GM19328 (cell line): ENCODE data around the gene RBBP8NL.
A peak's percentile ranks its signal among the peaks of the same experiment; 100 is the strongest.

Experiments
- ATAC-seq: cut with Tn5 transposase; IDR thresholded peaks from one replicate; pipeline ENCODE4 v1.9.1; 2021; ENCODE audit warnings: mild to moderate bottlenecking, moderate library complexity; ENCODE audit not compliant: unreplicated experiment

Gene RBBP8NL

GRCh38 chr20:62408640-62409039 is 18.7 kb downstream of the RBBP8NL start:
- ATAC-seq: no peak

- ATAC-seq: no peak
Measured at GRCh38 chr20:62408055-62408454, 19.3 kb downstream of the RBBP8NL start.

GRCh38 chr20:62407221-62407992 is 19.9 kb downstream of the RBBP8NL start, which contains the start of gene CABLES2:
Gene CABLES2, minus strand, starts transcription at chr20:62407285. Its CDS starts 9 bp downstream, at chr20:62407276.
- peak; percentile 87 for ATAC-seq

- no peak for ATAC-seq
Measured at GRCh38 chr20:62406635-62407176, 20.6 kb downstream of the RBBP8NL start.

GRCh38 chr20:62405981-62406513 is 21.3 kb downstream of the RBBP8NL start:
- no peak for ATAC-seq

GRCh38 chr20:62405108-62405980 is 22.0 kb downstream of the RBBP8NL start:
- no peak for ATAC-seq

GRCh38 chr20:62404761-62405107 is 22.6 kb downstream of the RBBP8NL start:
- no peak for ATAC-seq

- ATAC-seq: no peak
Measured at GRCh38 chr20:62404112-62404665, 23.1 kb downstream of the RBBP8NL start.

GRCh38 chr20:62403331-62403730 is 24.0 kb downstream of the RBBP8NL start:
- no peak for ATAC-seq

- no peak for ATAC-seq
Measured at GRCh38 chr20:62402456-62403150, 24.7 kb downstream of the RBBP8NL start.

GRCh38 chr20:62401331-62401779 is 26.0 kb downstream of the RBBP8NL start:
- no peak for ATAC-seq

- no peak for ATAC-seq
Measured at GRCh38 chr20:62400541-62400940, 26.8 kb downstream of the RBBP8NL start.

- ATAC-seq: no peak
Measured at GRCh38 chr20:62400021-62400420, 27.3 kb downstream of the RBBP8NL start.

GRCh38 chr20:62398120-62398821 is 29.1 kb downstream of the RBBP8NL start:
- no peak for ATAC-seq

GRCh38 chr20:62396367-62397239 is 30.7 kb downstream of the RBBP8NL start:
- ATAC-seq: no peak

GRCh38 chr20:62395311-62396242 is 31.8 kb downstream of the RBBP8NL start:
- no peak for ATAC-seq
